HCT116 (cell line): ENCODE measurements around the gene INPP5D. TPM values are rescaled to one million over a fixed set of nuclear protein-coding genes. Genes with fewer than 3 reads are reported as not detected.

Source experiments
- ATAC-seq: fragments of 200-7000 bp; cut with Tn5 transposase; 2 replicates; pipeline ENCODE4 v1.9.1; 2020; ENCODE audit warnings: mild to moderate bottlenecking, moderate library complexity
- BruUV-seq: library from RNA; stranded (reverse); fragments of 400-500 nt; replicated peaks from 2 replicates; lab custom pipeline; 2021; lab: Mats Ljungman, UMichigan
- CTCF ChIA-PET: fragments of 300-600 bp; sonication (Branson Sonifier 250); formaldehyde crosslinking; loops from one replicate; lab custom pipeline; 2021; ENCODE audit warnings: antibody characterized with exemption; lab: Charles Lee
- POLR2A ChIA-PET: fragments of 300-600, 350-600 bp; sonication (Branson Sonifier 250); formaldehyde crosslinking; loops from one replicate; lab custom pipeline; 2021; ENCODE audit warnings: antibody characterized with exemption; lab: Charles Lee
- RAD21 ChIA-PET, 2 experiments: fragments of 300-600 bp; sonication (Branson Sonifier 250); formaldehyde crosslinking; loops; one replicate each; lab custom pipeline; 2023; ENCODE audit warnings: low total read pairs in 2 of 2; ENCODE audit not compliant: uncharacterized antibody in 2 of 2, unreplicated experiment in 2 of 2, low non-redundant PET in 1 of 2; lab: Charles Lee
- DNase-seq: peaks from one replicate; pipeline ENCODE4 v3.0.0-alpha.2; 2010; ENCODE audit warnings: low read depth, low spot score
- H2AFZ ChIP-seq: fragments of 200-600 bp; shearing (Covaris generic), sonication (generic); 2 replicates; pipeline ENCODE4 v1.6.1; 2017; ENCODE audit warnings: low read depth, mixed run types, mixed read lengths, antibody characterized with exemption, low read length; ENCODE audit not compliant: poor library complexity, severe bottlenecking
- H3K27ac ChIP-seq: 2 replicates; pipeline ENCODE4 v1.5.1; 2012; ENCODE audit warnings: low read depth, low read length
- H3K27me3 ChIP-seq: fragments of 200-600 bp; sonication (generic); 2 replicates; pipeline ENCODE4 v1.6.1; 2016; ENCODE audit warnings: mixed run types, low read length, mixed read lengths; ENCODE audit not compliant: insufficient read depth
- H3K36me3 ChIP-seq, 2 experiments: fragments of 200-500 bp in 1 of 2; fragments of 200-600 bp in 1 of 2; sonication (Bioruptor generic) in 1 of 2; sonication (generic) in 1 of 2; 2 replicates each; pipeline versions ENCODE4 v1.5.1 to v1.6.1; 2014 to 2016; ENCODE audit warnings: low read length in 2 of 2, inconsistent platforms in 1 of 2, mixed read lengths in 1 of 2, mixed run types in 1 of 2; ENCODE audit not compliant: insufficient read depth in 2 of 2, control insufficient read depth in 1 of 2
- H3K4me1 ChIP-seq, 2 experiments: fragments of 200-600 bp in 1 of 2; sonication (generic) in 1 of 2; 2 replicates each; pipeline versions ENCODE4 v1.5.1 to v1.6.1; 2012 to 2017; ENCODE audit warnings: low read length in 2 of 2, inconsistent platforms in 1 of 2, mild to moderate bottlenecking in 1 of 2, mixed read lengths in 1 of 2, mixed run types in 1 of 2, moderate library complexity in 1 of 2; ENCODE audit not compliant: insufficient read depth in 2 of 2, control insufficient read depth in 1 of 2
- H3K4me2 ChIP-seq: fragments of 200-600 bp; sonication (generic); 2 replicates; pipeline ENCODE4 v1.6.1; 2017; ENCODE audit warnings: mixed run types, low read length, mixed read lengths
- H3K4me3 ChIP-seq, 2 experiments: fragments of 200-600 bp in 1 of 2; sonication (generic) in 1 of 2; replicated peaks in 1 of 2; 2 replicates each; pipeline ENCODE4 v1.5.1; 2011 to 2016; ENCODE audit warnings: low read length in 2 of 2, control low read depth in 1 of 2, low read depth in 1 of 2, mild to moderate bottlenecking in 1 of 2, mixed read lengths in 1 of 2, mixed run types in 1 of 2
- H3K79me2 ChIP-seq: fragments of 200-600 bp; sonication (generic); 2 replicates; pipeline ENCODE4 v1.6.1; 2017; ENCODE audit warnings: mild to moderate bottlenecking, mixed run types, low read length, moderate library complexity, mixed read lengths; ENCODE audit not compliant: insufficient read depth
- H3K9ac ChIP-seq: fragments of 200-600 bp; sonication (generic); 2 replicates; pipeline ENCODE4 v1.6.1; 2016; ENCODE audit warnings: low read length, mixed read lengths
- H3K9me2 ChIP-seq: fragments of 200-600 bp; sonication (generic), shearing (Covaris generic); 2 replicates; pipeline ENCODE4 v1.6.1; 2017; ENCODE audit warnings: mixed run types, mild to moderate bottlenecking, moderate library complexity; ENCODE audit not compliant: insufficient read depth
- H3K9me3 ChIP-seq, 2 experiments: fragments of 200-500 bp in 1 of 2; fragments of 200-600 bp in 1 of 2; sonication (Bioruptor generic) in 1 of 2; sonication (generic) in 1 of 2; 2 replicates each; pipeline ENCODE4 v1.6.1; 2014 to 2017; ENCODE audit warnings: low read length in 2 of 2, mixed read lengths in 2 of 2, inconsistent platforms in 1 of 2, low read depth in 1 of 2, mild to moderate bottlenecking in 1 of 2, mixed run types in 1 of 2, moderate library complexity in 1 of 2; ENCODE audit not compliant: control insufficient read depth in 1 of 2, insufficient read depth in 1 of 2
- H4K20me1 ChIP-seq: fragments of 200-600 bp; sonication (generic), shearing (Covaris generic); 2 replicates; pipeline ENCODE4 v1.6.1; 2017; ENCODE audit warnings: mixed run types, mild to moderate bottlenecking, moderate library complexity; ENCODE audit not compliant: insufficient read depth
- CEBPB ChIP-seq: IDR thresholded peaks from 2 replicates; pipeline ENCODE4 v1.6.1; 2012; ENCODE audit warnings: low read depth
- EGR1 ChIP-seq: IDR thresholded peaks from 2 replicates; pipeline ENCODE4 v1.6.1; 2012; ENCODE audit warnings: low read depth
- ELF1 ChIP-seq: IDR thresholded peaks from 2 replicates; pipeline ENCODE4 v1.6.1; 2012; ENCODE audit warnings: low read depth, borderline replicate concordance
- EZH2 ChIP-seq: fragments of 200-600 bp; sonication (generic); IDR thresholded peaks from 2 replicates; pipeline ENCODE4 v1.6.1; 2017; ENCODE audit warnings: antibody characterized with exemption, mixed run types
- EZH2phosphoT487 ChIP-seq: fragments of 200-600 bp; IDR thresholded peaks from 2 replicates; pipeline ENCODE4 v1.6.1; 2018; ENCODE audit warnings: antibody characterized with exemption, borderline replicate concordance
- JUND ChIP-seq: IDR thresholded peaks from 2 replicates; pipeline ENCODE4 v1.6.1; 2012
- POLR2AphosphoS5 ChIP-seq: IDR thresholded peaks from 2 replicates; pipeline ENCODE4 v1.6.1; 2011; ENCODE audit warnings: mild to moderate bottlenecking, low read depth, low read length, moderate library complexity
- RAD21 ChIP-seq: IDR thresholded peaks from 2 replicates; pipeline ENCODE4 v1.6.1; 2012; ENCODE audit warnings: low read depth, mild to moderate bottlenecking
- ZFX ChIP-seq: fragments of 450-650 bp; IDR thresholded peaks from 2 replicates; pipeline ENCODE4 v1.6.1; 2017
- intact Hi-C: fragments of 100-400 bp; cut with micrococcal nuclease; formaldehyde crosslinking; loops from 2 replicates; pipeline ENCODE4 v1.10.0; 2022
- total RNA-seq: library from RNA; stranded (reverse); gene quantifications from one replicate; pipeline ENCODE4 v1.2.1, GENCODE V29; 2021; ENCODE audit not compliant: unreplicated experiment
- TF ChIP-seq, protein P1 (sequence below), 3 experiments: fragments of 200-600 bp in 1 of 3; sonication (generic) in 1 of 3; IDR thresholded peaks in 2 of 3; conservative IDR thresholded peaks in 1 of 3; 2 replicates each; pipeline ENCODE4 v1.5.1; 2012 to 2017; ENCODE audit warnings: low read depth in 2 of 3, low read length in 2 of 3, antibody characterized with exemption in 1 of 3, borderline replicate concordance in 1 of 3, control low read depth in 1 of 3, mild to moderate bottlenecking in 1 of 3, mixed read lengths in 1 of 3, mixed run types in 1 of 3, moderate library complexity in 1 of 3; ENCODE audit not compliant: insufficient read depth in 1 of 3
- TF ChIP-seq, protein P2 (sequence below): IDR thresholded peaks from 2 replicates; pipeline ENCODE4 v1.6.1; 2012
- TF ChIP-seq, protein P3 (sequence below): IDR thresholded peaks from 2 replicates; pipeline ENCODE4 v1.6.1; 2012; ENCODE audit warnings: low read depth

Gene INPP5D
- total RNA-seq, 1 experiment from 2014 or later, result 1.8 TPM

DNA sequence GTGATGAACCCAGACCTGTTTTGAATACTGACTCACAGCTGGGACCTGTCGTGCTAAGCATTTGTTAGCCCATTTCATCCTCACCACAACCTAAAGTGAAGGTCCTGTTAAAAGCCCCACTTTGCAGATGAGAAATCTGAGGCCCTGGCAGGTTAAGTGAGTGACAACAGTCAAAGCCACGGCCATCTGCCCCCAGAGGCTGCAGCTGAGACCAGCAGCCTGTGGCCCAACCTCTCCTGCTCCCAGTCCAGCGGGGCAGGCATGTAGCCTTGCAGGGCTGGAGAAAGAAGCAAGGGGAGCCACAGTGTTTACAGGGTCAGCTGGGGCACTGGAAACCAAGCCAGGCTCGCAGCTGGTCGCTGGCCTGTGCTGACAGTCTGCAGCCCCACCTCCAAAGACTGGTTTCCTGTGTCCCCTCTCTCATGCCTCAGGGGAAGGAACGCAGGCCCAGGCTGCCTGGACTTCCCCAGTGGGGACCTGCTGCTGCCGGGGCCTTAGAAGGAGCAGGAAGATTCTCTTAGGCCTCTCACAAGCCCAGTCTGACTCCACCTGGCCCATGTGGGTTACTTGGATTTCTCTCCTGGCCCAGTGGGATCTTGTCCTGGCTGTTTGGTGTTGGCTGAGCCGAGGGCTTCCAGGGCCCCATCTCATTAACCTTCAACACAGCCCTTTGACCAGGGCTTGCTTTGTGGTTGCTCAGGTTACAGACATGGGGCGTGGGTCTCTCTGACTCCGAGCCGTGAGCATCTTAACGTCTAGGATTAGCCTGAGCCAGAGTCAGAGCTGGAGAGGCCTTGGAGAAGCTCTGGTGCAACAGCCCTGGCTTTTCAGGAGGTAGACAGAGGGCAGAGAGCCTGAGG is 1.7 kb downstream of the INPP5D start:
- no peaks in the 10 kb centered on the region for H3K27me3 ChIP-seq
- H3K9ac ChIP-seq, result no peak overlapping the region
- H2AFZ ChIP-seq, result no peak overlapping the region
- TF ChIP-seq, protein P1, sequence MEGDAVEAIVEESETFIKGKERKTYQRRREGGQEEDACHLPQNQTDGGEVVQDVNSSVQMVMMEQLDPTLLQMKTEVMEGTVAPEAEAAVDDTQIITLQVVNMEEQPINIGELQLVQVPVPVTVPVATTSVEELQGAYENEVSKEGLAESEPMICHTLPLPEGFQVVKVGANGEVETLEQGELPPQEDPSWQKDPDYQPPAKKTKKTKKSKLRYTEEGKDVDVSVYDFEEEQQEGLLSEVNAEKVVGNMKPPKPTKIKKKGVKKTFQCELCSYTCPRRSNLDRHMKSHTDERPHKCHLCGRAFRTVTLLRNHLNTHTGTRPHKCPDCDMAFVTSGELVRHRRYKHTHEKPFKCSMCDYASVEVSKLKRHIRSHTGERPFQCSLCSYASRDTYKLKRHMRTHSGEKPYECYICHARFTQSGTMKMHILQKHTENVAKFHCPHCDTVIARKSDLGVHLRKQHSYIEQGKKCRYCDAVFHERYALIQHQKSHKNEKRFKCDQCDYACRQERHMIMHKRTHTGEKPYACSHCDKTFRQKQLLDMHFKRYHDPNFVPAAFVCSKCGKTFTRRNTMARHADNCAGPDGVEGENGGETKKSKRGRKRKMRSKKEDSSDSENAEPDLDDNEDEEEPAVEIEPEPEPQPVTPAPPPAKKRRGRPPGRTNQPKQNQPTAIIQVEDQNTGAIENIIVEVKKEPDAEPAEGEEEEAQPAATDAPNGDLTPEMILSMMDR (IDR thresholded peaks at IDR 0.05 in 2 of 3, conservative IDR thresholded peaks at IDR 0.05 in 1 of 3; ENCODE audit: borderline replicate concordance in 1 of 3, insufficient read depth in 1 of 3, low read depth in 2 of 3, low read length in 2 of 3), result peak in 2 of 3 experiments; percentile 25 to 27; a peak in 2 of 6 replicates
- TF ChIP-seq ZFX, result no peak
- H3K4me1 ChIP-seq, result no peaks in the 10 kb centered on the region
- ChIA-PET CTCF (no interaction called here), POLR2A (no interaction called here), RAD21 (no interaction called here)
- intact Hi-C loops, result no loop called here
- no peaks in the 10 kb centered on the region for H3K9me2 ChIP-seq
- no TSS peak for BruUV-seq
- ATAC-seq (peak; percentile 62), DNase-seq (no peak)
- H4K20me1 ChIP-seq, result no peaks in the 10 kb centered on the region
- H3K27ac ChIP-seq, result no peak overlapping the region
- H3K4me3 ChIP-seq, result no peak overlapping the region
- H3K4me2 ChIP-seq, result no peak overlapping the region
- H3K79me2 ChIP-seq, result no peaks in the 10 kb centered on the region
- no peaks in the 10 kb centered on the region for H3K36me3 ChIP-seq
- H3K9me3 ChIP-seq, result no peaks in the 10 kb centered on the region

DNA sequence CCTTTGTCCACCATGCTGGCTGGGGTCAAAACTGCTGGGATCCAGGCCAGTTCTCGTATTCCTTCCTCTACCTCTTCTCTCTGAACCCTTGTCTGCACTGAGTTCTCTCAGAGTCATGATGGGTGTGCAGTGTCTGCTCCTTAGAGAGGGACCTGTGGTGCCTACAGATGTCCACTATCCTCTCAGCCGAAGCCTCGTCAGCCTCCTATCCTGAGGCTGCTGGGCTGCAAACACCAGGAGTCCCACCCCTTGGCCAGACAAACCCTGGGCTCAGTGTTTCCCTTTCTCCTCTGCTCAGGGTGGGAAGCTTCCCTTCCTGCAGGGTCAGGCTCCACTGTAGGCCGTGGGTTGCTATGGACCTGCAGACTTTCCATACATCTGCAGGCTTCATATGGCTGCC is 2.3 kb downstream of the INPP5D start:
- Histone ChIP-seq H3K4me2 (no peak overlapping the region), H3K9ac (no peak overlapping the region), H3K79me2 (no peaks in the 10 kb centered on the region), H2AFZ (no peak overlapping the region), H3K4me3 (no peak overlapping the region), H3K9me3 (no peaks in the 10 kb centered on the region), H3K27me3 (no peaks in the 10 kb centered on the region), H4K20me1 (no peaks in the 10 kb centered on the region), H3K9me2 (no peaks in the 10 kb centered on the region), H3K4me1 (no peaks in the 10 kb centered on the region), H3K36me3 (no peaks in the 10 kb centered on the region), H3K27ac (no peak overlapping the region)
- POLR2A ChIA-PET, result no interaction called here
- intact Hi-C loops, result no loop called here
- no TSS peak for BruUV-seq
- DNase-seq, result no peak
- CTCF ChIA-PET, result no interaction called here
- ATAC-seq, result no peak
- RAD21 ChIA-PET, result no interaction called here
- TF ChIP-seq RAD21 (no peak), ZFX (no peak), JUND (no peak), ELF1 (no peak), CEBPB (no peak), EGR1 (no peak), POLR2AphosphoS5 (no peak), EZH2phosphoT487 (no peak), EZH2 (no peak)
- TF ChIP-seq, protein P2, sequence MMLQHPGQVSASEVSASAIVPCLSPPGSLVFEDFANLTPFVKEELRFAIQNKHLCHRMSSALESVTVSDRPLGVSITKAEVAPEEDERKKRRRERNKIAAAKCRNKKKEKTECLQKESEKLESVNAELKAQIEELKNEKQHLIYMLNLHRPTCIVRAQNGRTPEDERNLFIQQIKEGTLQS, result no peak
- TF ChIP-seq, protein P3, sequence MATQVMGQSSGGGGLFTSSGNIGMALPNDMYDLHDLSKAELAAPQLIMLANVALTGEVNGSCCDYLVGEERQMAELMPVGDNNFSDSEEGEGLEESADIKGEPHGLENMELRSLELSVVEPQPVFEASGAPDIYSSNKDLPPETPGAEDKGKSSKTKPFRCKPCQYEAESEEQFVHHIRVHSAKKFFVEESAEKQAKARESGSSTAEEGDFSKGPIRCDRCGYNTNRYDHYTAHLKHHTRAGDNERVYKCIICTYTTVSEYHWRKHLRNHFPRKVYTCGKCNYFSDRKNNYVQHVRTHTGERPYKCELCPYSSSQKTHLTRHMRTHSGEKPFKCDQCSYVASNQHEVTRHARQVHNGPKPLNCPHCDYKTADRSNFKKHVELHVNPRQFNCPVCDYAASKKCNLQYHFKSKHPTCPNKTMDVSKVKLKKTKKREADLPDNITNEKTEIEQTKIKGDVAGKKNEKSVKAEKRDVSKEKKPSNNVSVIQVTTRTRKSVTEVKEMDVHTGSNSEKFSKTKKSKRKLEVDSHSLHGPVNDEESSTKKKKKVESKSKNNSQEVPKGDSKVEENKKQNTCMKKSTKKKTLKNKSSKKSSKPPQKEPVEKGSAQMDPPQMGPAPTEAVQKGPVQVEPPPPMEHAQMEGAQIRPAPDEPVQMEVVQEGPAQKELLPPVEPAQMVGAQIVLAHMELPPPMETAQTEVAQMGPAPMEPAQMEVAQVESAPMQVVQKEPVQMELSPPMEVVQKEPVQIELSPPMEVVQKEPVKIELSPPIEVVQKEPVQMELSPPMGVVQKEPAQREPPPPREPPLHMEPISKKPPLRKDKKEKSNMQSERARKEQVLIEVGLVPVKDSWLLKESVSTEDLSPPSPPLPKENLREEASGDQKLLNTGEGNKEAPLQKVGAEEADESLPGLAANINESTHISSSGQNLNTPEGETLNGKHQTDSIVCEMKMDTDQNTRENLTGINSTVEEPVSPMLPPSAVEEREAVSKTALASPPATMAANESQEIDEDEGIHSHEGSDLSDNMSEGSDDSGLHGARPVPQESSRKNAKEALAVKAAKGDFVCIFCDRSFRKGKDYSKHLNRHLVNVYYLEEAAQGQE, result no peak
